ENCODE data around the gene ADD3. TPM values are rescaled to one million over a fixed set of nuclear protein-coding genes. Genes with fewer than 3 reads are reported as not detected.

Gene ADD3
- total and polyA plus RNA-seq, 9 donors = 65.3 to 110 (median 81.0) TPM

- peaks cover 3% of the 10 kb centered on the region for H3K4me1 ChIP-seq (ENCODE audit: insufficient read depth)
- H3K36me3 ChIP-seq = no peaks in the 10 kb centered on the region
- no peaks in the 10 kb centered on the region for H3K9me3 ChIP-seq
- no peak for TF ChIP-seq EP300 (IDR thresholded peaks at IDR 0.05)
- TF ChIP-seq POLR2A (IDR thresholded peaks at IDR 0.05) = no peak
- TF ChIP-seq, protein P1, sequence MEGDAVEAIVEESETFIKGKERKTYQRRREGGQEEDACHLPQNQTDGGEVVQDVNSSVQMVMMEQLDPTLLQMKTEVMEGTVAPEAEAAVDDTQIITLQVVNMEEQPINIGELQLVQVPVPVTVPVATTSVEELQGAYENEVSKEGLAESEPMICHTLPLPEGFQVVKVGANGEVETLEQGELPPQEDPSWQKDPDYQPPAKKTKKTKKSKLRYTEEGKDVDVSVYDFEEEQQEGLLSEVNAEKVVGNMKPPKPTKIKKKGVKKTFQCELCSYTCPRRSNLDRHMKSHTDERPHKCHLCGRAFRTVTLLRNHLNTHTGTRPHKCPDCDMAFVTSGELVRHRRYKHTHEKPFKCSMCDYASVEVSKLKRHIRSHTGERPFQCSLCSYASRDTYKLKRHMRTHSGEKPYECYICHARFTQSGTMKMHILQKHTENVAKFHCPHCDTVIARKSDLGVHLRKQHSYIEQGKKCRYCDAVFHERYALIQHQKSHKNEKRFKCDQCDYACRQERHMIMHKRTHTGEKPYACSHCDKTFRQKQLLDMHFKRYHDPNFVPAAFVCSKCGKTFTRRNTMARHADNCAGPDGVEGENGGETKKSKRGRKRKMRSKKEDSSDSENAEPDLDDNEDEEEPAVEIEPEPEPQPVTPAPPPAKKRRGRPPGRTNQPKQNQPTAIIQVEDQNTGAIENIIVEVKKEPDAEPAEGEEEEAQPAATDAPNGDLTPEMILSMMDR (IDR thresholded peaks at IDR 0.05) = no peak
- H3K27ac ChIP-seq = no peak overlapping the region
- H3K4me3 ChIP-seq = no peak overlapping the region
- WGBS, 3 donors = 96 to 98% (median 97%) methylated on average over 3 of the region's 3 CpGs
- no peak for DNase-seq
- intact Hi-C loops (cut with DNase I) = no loop called here
- no peaks in the 10 kb centered on the region for H3K27me3 ChIP-seq
Observed at GRCh38 chr10:110036640-110037039, 28.9 kb downstream of the ADD3 start.

DNA sequence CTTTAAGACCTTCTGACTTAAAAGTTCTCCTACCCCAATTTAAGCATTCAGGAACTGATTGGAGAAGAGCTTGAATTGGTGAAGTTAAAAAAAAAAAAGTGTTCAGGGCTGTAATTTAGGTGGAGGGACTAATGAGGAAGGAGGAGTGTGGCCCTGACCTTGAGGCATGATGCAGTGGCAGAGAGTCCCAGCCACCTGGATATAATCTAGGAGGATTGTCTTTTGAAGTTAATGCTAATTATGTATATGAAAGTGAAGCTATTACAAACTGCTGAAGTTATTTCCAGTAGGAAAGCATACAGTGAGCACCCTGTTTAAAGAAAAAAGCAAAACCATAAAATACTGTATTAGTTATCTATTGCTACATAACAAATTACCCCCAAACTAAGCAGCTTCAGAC, 31.5 kb downstream of the ADD3 start:
- no peak for DNase-seq
- Histone ChIP-seq H3K9me3 (no peaks in the 10 kb centered on the region), H3K4me1 (ENCODE audit: insufficient read depth) (no peaks in the 10 kb centered on the region), H3K27ac (no peak overlapping the region), H3K4me3 (no peak overlapping the region), H3K36me3 (no peaks in the 10 kb centered on the region), H3K27me3 (no peaks in the 10 kb centered on the region)
- intact Hi-C loops (cut with DNase I) = loop anchor here in 1 of 4 donors (2.0 kb wide), 1 partner anchor 16 kb away; no protein-coding TSS in a partner anchor
- TF ChIP-seq EP300 (IDR thresholded peaks at IDR 0.05) = no peak
- no peak for TF ChIP-seq POLR2A (IDR thresholded peaks at IDR 0.05)
- TF ChIP-seq, protein P1 (IDR thresholded peaks at IDR 0.05) = no peak

DNA sequence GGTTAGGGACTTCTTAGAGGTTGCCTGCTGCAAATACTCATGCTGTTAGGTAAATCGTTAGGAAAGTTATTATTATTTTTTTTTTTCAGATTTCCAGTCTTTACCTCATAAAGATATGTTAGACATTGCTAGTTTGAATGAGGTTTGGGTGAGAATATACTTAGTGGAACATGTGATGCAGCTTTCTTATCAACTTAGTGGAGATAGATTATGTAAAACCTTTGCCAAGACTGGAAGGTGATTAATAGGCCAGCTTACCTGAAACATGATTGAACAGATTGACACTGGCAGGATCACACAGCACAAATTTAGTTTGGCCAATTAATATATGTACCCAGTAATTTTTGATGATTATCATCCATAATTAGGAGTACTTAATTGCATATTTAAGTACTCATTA, 32.3 kb downstream of the ADD3 start:
- Histone ChIP-seq H3K27me3 (no peaks in the 10 kb centered on the region), H3K4me1 (ENCODE audit: insufficient read depth) (no peaks in the 10 kb centered on the region), H3K4me3 (no peak overlapping the region), H3K36me3 (no peaks in the 10 kb centered on the region), H3K27ac (no peak overlapping the region), H3K9me3 (no peaks in the 10 kb centered on the region)
- no peak for DNase-seq
- TF ChIP-seq, protein P1 (IDR thresholded peaks at IDR 0.05) = no peak
- TF ChIP-seq POLR2A (IDR thresholded peaks at IDR 0.05) = no peak
- TF ChIP-seq EP300 (IDR thresholded peaks at IDR 0.05) = no peak
- 70 to 88% (median 82%) methylated on average over 1 of the region's 1 CpG for WGBS, 3 donors
- intact Hi-C loops (cut with DNase I) = no loop called here

DNA sequence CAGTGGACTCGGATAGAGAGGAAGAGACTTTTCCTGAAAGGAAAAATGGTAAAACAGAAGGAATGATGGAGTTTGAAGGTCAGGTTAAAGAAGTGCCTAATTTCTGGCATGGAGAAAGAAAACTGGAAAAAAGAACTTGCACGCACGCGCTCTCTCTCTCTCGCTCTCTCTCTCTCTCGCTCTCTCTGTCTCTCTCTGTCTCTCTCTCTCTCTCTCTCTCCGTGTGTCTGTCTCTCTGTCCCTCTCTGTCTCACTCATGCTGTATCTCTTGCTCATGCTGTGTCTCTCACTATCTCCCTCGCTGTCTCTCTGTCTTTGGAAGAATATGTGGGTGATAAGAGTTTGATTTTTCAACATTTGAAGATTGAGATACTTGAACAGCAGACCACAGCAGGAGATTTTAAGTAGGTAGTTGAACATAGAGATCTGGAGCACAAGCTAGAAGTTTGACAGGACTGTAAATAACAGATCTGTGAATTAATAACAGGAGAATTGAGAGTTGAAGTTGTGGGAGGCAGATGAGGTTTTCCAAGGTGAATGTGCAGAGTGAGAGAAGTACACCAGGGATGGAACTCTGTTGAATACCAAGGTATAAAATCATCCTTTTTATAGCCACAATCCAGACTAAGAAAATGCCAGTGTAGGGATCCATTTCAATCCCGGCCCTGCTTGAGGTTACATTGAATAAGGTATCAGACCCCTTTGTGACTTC, 33.1 kb downstream of the ADD3 start:
- H3K4me1 ChIP-seq (ENCODE audit: insufficient read depth) = no peaks in the 10 kb centered on the region
- 92 to 94% (median 92%) methylated on average over 9 of the region's 9 CpGs for WGBS, 3 donors
- H3K4me3 ChIP-seq = no peak overlapping the region
- TF ChIP-seq, protein P1 (IDR thresholded peaks at IDR 0.05) = no peak
- TF ChIP-seq POLR2A (IDR thresholded peaks at IDR 0.05) = no peak
- no peak for TF ChIP-seq EP300 (IDR thresholded peaks at IDR 0.05)
- no peak overlapping the region for H3K27ac ChIP-seq
- intact Hi-C loops (cut with DNase I) = no loop called here
- DNase-seq = no peak
- H3K9me3 ChIP-seq = no peaks in the 10 kb centered on the region
- no peaks in the 10 kb centered on the region for H3K36me3 ChIP-seq
- no peaks in the 10 kb centered on the region for H3K27me3 ChIP-seq

Data from ovary (tissue), 9 donors.